Panc1 (cell line): ENCODE results near the gene RGL4. TPM values are rescaled to one million over a fixed set of nuclear protein-coding genes. Genes with fewer than 3 reads are reported as not detected.
A peak's percentile ranks its signal among the peaks of the same experiment; 100 is the strongest.

Experiments used
- ATAC-seq: fragments of 200-7000 bp; cut with Tn5 transposase; 2 replicates; pipeline ENCODE4 v1.9.1; 2020; ENCODE audit warnings: mild to moderate bottlenecking, moderate library complexity
- BruUV-seq: library from RNA; stranded (reverse); fragments of 400-500 nt; replicated peaks from 2 replicates; lab custom pipeline; 2021; lab: Mats Ljungman, UMichigan
- CTCF ChIA-PET: fragments of 300-600 bp; sonication (Branson Sonifier 250); formaldehyde crosslinking; loops from one replicate; lab custom pipeline; 2022; ENCODE audit warnings: antibody characterized with exemption; lab: Charles Lee
- POLR2A ChIA-PET: fragments of 300-600 bp; sonication (Branson Sonifier 250); formaldehyde crosslinking; loops from one replicate; lab custom pipeline; 2022; ENCODE audit warnings: antibody characterized with exemption; lab: Charles Lee
- DNase-seq: peaks from one replicate; pipeline ENCODE4 v3.0.0-alpha.2; 2010; ENCODE audit warnings: low read depth, low spot score
- H3K27ac ChIP-seq: 2 replicates; pipeline ENCODE4 v1.5.1; 2011; ENCODE audit warnings: mild to moderate bottlenecking, low read length, inconsistent platforms
- H3K27me3 ChIP-seq: fragments of 200-500 bp; sonication (Bioruptor generic); 2 replicates; pipeline ENCODE4 v1.6.0; 2014; ENCODE audit warnings: low read length, inconsistent platforms; ENCODE audit not compliant: control insufficient read depth, insufficient read depth
- H3K36me3 ChIP-seq: fragments of 200-500 bp; sonication (Bioruptor generic); 2 replicates; pipeline ENCODE4 v1.5.1; 2014; ENCODE audit warnings: inconsistent platforms, mild to moderate bottlenecking, low read length, moderate library complexity; ENCODE audit not compliant: control insufficient read depth, insufficient read depth
- H3K4me1 ChIP-seq: 2 replicates; pipeline ENCODE4 v1.5.1; 2011; ENCODE audit warnings: inconsistent platforms, mild to moderate bottlenecking, low read length, moderate library complexity; ENCODE audit not compliant: control insufficient read depth, insufficient read depth
- H3K4me3 ChIP-seq, 2 experiments: 2 replicates each; pipeline ENCODE4 v1.5.1; 2011 to 2012; ENCODE audit warnings: low read depth in 2 of 2, low read length in 2 of 2, mild to moderate bottlenecking in 2 of 2, inconsistent platforms in 1 of 2, moderate library complexity in 1 of 2
- H3K9me3 ChIP-seq: fragments of 200-500 bp; sonication (Bioruptor generic); 2 replicates; pipeline ENCODE4 v1.5.1; 2014; ENCODE audit warnings: low read depth, mild to moderate bottlenecking, inconsistent platforms, low read length, moderate library complexity; ENCODE audit not compliant: control insufficient read depth, insufficient read depth
- CTCF ChIP-seq: fragments of 450-650 bp; IDR thresholded peaks from 2 replicates; pipeline ENCODE4 v1.5.1; 2017; ENCODE audit warnings: mild to moderate bottlenecking
- POLR2AphosphoS5 ChIP-seq: IDR thresholded peaks from 2 replicates; pipeline ENCODE4 v1.6.1; 2012; ENCODE audit warnings: mild to moderate bottlenecking, low read depth, low read length, moderate library complexity
- REST ChIP-seq, 2 experiments: IDR thresholded peaks; 2 replicates each; pipeline ENCODE4 v1.6.1; 2011 to 2012; ENCODE audit warnings: low read depth in 2 of 2, control low read depth in 1 of 2, low read length in 1 of 2, mild to moderate bottlenecking in 1 of 2, moderate library complexity in 1 of 2; ENCODE audit not compliant: insufficient read depth in 1 of 2
- SIN3A ChIP-seq: IDR thresholded peaks from 2 replicates; pipeline ENCODE4 v1.6.1; 2012; ENCODE audit warnings: low read depth, mild to moderate bottlenecking, low read length, moderate library complexity, borderline replicate concordance; ENCODE audit not compliant: insufficient read depth
- TCF7L2 ChIP-seq: IDR thresholded peaks from 2 replicates; pipeline ENCODE4 v1.6.1; 2011; ENCODE audit warnings: mild to moderate bottlenecking, low read depth, low read length, inconsistent platforms
- in situ Hi-C: cut with HindIII; loops from 2 replicates; pipeline ENCODE4 v1.10.0; 2016; ENCODE audit warnings: low sequenced_read_pairs, low pct_unique_long_range_greater_than_20kb
- intact Hi-C: fragments of 100-400 bp; cut with micrococcal nuclease; formaldehyde crosslinking; loops from one replicate; pipeline ENCODE4 v1.10.0; 2022; ENCODE audit not compliant: unreplicated experiment
- total RNA-seq: library from RNA; stranded (reverse); gene quantifications from one replicate; pipeline ENCODE4 v1.2.1, GENCODE V29; 2021; ENCODE audit not compliant: unreplicated experiment

RGL4 gene
- total RNA-seq, 1 experiment from 2014 or later: not detected

- no peak for ATAC-seq
- no TSS peak for BruUV-seq
- CTCF ChIA-PET: no interaction called here
- in situ Hi-C loops: no loop called here
- H3K4me1 ChIP-seq: no peaks in the 10 kb centered on the region
- intact Hi-C loops: no loop called here
- H3K27ac ChIP-seq: no peak overlapping the region
- H3K27me3 ChIP-seq: no peaks in the 10 kb centered on the region
- TF ChIP-seq CTCF (no peak), SIN3A (no peak), REST (IDR thresholded peaks at IDR 0.05; ENCODE audit: insufficient read depth in 1 of 2, low read depth in 2 of 2, low read length in 1 of 2) (no peak), POLR2AphosphoS5 (no peak), TCF7L2 (no peak)
- no peak for DNase-seq
- peak overlapping the region; percentile 65 to 79 for H3K4me3 ChIP-seq
- peaks cover 2% of the 10 kb centered on the region for H3K36me3 ChIP-seq
- POLR2A ChIA-PET: interaction anchor here (0.5 kb wide), 1 partner anchor 21 kb away, joined by 16 read pairs; no protein-coding TSS in a partner anchor
- no peaks in the 10 kb centered on the region for H3K9me3 ChIP-seq
Observed at GRCh38 chr22:23715806-23716375, 25.1 kb downstream of the RGL4 start.

GRCh38 chr22:23716811-23717801 lies 26.3 kb downstream of the RGL4 start:
- BruUV-seq: TSS peak; percentile 79
- ChIA-PET CTCF (no interaction called here), POLR2A (interaction anchor here (0.5 kb wide), 1 partner anchor 42 kb away, joined by 6 read pairs; no protein-coding TSS in a partner anchor)
- DNase-seq (peak; percentile 15), ATAC-seq (peak; percentile 98)
- in situ Hi-C loops: no loop called here
- Histone ChIP-seq H3K27me3 (no peaks in the 10 kb centered on the region), H3K9me3 (no peaks in the 10 kb centered on the region), H3K4me3 (peak overlapping the region; percentile 65 to 79), H3K36me3 (peaks cover 2% of the 10 kb centered on the region), H3K4me1 (no peaks in the 10 kb centered on the region), H3K27ac (peak overlapping the region; percentile 79)
- TF ChIP-seq REST (IDR thresholded peaks at IDR 0.05; ENCODE audit: insufficient read depth in 1 of 2, low read depth in 2 of 2, low read length in 1 of 2) (no peak), SIN3A (0 out of 2 replicates have a peak, but pooled peaks have one; percentile 57), CTCF (no peak), POLR2AphosphoS5 (peak; percentile 68)
- intact Hi-C loops: no loop called here
